Measurements from ENCODE around the gene PTPRN2. TPM values are rescaled to one million over a fixed set of nuclear protein-coding genes. Genes with fewer than 3 reads are reported as not detected.
"Not testable (repeated sequence)": the region's sequence is repeated elsewhere in the genome, so short reads cannot be mapped to it uniquely, and the experiment has no call there.

The PTPRN2 gene
- polyA plus RNA-seq, 4 donors: 7.4 to 9.6 (median 8.8) TPM

GRCh38 chr7:158523165-158523856, 64.3 kb downstream of the PTPRN2 start:
- DNase-seq (ENCODE audit: low read depth in 4 of 4, low spot score in 3 of 4): not testable (repeated sequence)

- DNase-seq (ENCODE audit: low read depth in 4 of 4, low spot score in 3 of 4): not testable (repeated sequence)
Observed at GRCh38 chr7:158521795-158522194, 65.8 kb downstream of the PTPRN2 start.

DNA sequence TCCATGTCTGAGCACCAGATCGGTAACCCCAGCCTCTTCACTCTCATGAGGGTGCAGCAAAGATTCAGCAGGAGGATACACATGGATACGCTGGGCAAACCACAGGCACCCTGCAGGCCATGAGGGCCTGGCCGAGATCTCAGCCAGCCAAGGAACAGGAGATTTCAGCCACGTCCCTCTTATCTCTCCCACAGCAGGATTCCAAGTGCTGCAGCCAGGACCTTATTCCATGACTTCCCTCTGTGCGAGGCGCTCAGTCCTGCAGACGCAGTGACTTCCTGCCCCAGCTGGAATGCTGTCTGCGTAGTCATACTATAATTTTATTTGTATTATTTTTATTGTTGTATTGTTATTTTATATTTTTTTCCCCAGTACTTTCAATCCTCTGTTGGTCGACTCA, 66.8 kb downstream of the PTPRN2 start:
- DNase-seq (ENCODE audit: low read depth in 4 of 4, low spot score in 3 of 4): no peak

- DNase-seq (ENCODE audit: low read depth in 4 of 4, low spot score in 3 of 4): no peak
Observed at GRCh38 chr7:158519633-158520174, 67.9 kb downstream of the PTPRN2 start.

DNA sequence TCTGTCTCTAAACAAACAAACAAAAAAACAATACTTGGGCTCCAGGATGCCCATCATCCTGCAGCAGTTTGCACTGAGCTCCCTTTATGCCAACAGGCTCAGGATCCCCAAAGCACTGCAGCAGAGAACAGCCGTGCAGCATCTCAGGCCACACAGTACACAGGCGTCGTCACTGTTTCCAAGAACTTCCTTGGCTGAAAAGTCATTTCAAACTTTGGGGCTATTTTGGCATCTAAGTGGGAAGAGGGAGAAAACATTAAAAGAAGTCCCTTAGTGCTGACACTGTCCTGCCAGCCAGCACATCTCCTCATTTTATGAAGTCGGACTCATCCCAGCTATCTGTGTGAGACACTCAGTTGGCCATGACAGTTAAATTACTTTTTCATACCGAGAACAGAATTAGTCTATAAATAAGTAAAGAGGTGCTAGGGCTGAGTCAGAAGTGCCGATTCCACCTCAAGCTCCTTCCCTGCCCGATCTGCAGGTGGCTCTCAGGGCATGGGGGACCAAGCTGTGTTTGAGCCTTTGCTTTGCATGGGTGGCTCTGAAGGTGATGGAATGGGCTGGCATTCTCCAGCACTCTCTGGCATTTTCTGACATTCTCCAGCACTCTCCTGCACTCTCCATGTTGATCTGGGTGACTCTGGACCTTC, 68.5 kb downstream of the PTPRN2 start:
- DNase-seq (ENCODE audit: low read depth in 4 of 4, low spot score in 3 of 4): no peak

DNA sequence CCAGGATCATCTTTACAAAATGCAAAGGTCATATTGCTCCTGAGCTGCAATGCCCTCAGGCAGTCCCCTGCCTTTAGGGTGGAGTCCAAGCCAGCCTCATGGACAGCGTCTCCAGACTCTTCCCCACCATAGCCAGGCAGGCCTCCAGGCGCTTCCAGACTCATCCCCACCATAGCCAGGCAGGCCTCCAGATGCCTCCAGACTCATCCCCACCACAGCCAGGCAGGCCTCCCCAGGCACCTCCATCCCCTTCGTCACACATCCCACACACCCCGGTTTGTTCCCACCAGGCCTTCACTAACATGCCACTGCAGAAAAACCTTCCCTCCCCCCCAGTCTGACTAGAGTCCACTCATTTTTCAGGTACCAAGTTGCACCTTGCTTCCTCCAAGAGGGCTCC, 70.1 kb downstream of the PTPRN2 start:
- DNase-seq (ENCODE audit: low read depth in 4 of 4, low spot score in 3 of 4): no peak

GRCh38 chr7:158517072-158517471, 70.6 kb downstream of the PTPRN2 start:
- DNase-seq (ENCODE audit: low read depth in 4 of 4, low spot score in 3 of 4): no peak

GRCh38 chr7:158516524-158516923, 71.1 kb downstream of the PTPRN2 start:
- DNase-seq (ENCODE audit: low read depth in 4 of 4, low spot score in 3 of 4): no peak

DNA sequence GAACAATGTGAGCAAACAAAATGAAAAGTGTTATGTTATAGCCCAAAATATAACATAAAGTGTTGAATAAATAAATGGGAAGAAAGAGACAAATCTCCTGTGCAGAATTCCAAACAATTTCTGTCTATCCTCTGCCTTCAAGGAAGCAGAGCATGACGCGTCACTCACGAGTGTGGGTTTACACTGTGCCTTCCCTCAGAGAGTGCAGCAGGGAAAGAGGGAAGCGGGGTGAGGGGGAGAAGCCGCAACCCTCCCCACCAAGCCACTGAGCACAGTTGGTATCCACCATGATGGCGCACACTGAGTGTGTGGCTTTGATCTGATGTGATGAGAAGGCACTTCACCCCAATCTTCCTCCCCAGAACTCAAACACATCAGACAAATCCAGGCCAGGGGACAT, 74.8 kb downstream of the PTPRN2 start:
- no peak for DNase-seq (ENCODE audit: low read depth in 4 of 4, low spot score in 3 of 4)

- no peak for DNase-seq (ENCODE audit: low read depth in 4 of 4, low spot score in 3 of 4)
Observed at GRCh38 chr7:158512042-158512441, 75.6 kb downstream of the PTPRN2 start.

DNA sequence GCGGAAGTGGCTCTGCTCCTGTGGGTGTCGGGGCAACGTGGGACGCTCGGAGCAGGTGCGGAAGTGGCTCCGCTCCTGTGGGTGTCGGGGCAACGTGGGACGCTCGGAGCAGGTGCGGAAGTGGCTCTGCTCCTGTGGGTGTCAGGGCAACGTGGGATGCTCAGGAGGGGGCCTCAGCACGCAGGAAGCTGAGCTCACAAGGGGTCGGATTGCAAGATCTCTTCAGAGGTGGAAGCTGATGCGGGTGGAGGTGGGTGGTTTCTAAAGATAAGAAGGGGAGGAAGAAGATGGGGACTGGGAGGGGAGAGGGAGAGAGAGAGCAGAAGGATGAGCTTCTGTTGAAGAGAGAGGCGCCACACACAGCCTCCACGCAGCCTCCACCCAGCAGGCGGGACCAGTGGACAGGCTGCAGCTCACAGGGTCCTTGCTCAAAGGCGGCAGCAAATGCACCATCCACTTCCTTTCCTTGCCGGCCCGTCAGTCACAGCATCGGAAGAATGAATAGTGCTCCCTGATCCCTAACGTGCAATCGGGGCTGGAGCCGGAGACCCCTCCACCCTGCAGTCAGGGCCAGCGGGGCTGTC, 78.7 kb downstream of the PTPRN2 start:
- no peak for DNase-seq (ENCODE audit: low read depth in 4 of 4, low spot score in 3 of 4)

GRCh38 chr7:158508321-158508720, 79.3 kb downstream of the PTPRN2 start:
- DNase-seq (ENCODE audit: low read depth in 4 of 4, low spot score in 3 of 4): not testable (repeated sequence)

DNA sequence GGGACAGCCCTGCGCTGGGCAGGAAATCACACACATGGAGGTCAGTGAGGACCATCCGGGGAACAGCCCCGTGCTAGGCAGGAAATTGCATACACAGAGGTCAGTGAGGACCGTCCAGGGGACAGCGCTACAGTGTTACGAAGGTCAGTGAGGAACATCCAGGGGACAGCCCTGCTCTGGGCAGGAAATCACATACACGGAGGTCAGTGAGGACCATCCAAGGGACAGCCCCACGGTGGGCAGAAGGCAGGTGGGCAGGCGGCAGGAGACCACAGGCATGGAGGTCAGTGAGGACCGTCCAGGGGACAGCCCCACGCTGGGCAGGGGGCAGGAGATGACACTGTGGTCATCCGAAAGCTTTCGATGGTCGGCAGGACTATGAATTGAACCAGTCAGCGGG, 79.7 kb downstream of the PTPRN2 start:
- no peak for DNase-seq (ENCODE audit: low read depth in 4 of 4, low spot score in 3 of 4)

GRCh38 chr7:158507175-158507574, 80.4 kb downstream of the PTPRN2 start:
- not testable (repeated sequence) for DNase-seq (ENCODE audit: low read depth in 4 of 4, low spot score in 3 of 4)

DNA sequence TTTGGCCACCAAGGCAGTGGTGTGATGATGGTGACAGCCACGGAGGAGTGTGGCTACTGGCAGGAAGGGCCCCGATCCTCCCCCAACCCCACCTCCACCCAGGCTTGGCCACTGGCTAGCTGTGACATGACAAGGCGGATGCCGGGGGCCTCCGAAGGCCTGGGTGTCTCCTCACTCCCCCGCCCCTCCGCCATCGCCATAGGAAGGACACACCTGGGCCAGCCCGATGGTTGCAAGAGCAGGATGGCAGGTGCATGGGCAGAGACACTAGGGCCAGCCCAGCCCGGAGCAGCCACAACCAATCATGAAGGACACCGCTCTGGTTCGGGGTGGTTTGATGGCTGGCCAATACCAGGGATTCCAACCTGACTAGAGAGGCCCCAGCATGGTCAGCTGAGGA, 81.0 kb downstream of the PTPRN2 start:
- no peak for DNase-seq (ENCODE audit: low read depth in 4 of 4, low spot score in 3 of 4)

- DNase-seq (ENCODE audit: low read depth in 4 of 4, low spot score in 3 of 4): no peak
Observed at GRCh38 chr7:158505683-158506082, 81.9 kb downstream of the PTPRN2 start.

GRCh38 chr7:158502068-158502750, 85.4 kb downstream of the PTPRN2 start:
- DNase-seq (ENCODE audit: low read depth in 4 of 4, low spot score in 3 of 4): no peak

- DNase-seq (ENCODE audit: low read depth in 4 of 4, low spot score in 3 of 4): no peak
Observed at GRCh38 chr7:158501393-158502067, 86.1 kb downstream of the PTPRN2 start.

DNA sequence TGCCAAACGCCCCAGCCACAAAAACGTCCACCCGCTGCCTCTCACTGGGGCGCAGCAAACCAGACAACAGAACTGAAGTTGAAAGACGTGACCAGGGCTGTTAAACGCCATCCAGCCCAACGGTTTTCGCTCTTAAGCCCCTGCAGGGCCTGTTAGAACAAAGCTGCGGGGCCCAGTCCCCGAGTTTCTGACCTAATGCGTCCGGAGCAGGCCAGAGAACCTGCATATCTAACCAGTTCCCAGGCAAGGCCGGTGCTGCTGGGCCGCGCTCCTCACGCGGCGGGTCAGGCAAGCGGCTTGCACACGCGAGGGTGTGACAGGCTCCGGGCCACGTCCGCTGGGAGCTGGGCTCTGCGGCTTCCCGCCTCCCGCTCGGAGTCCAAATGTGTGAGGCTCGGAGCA, 87.0 kb downstream of the PTPRN2 start:
- DNase-seq (ENCODE audit: low read depth in 4 of 4, low spot score in 3 of 4): no peak

DNA sequence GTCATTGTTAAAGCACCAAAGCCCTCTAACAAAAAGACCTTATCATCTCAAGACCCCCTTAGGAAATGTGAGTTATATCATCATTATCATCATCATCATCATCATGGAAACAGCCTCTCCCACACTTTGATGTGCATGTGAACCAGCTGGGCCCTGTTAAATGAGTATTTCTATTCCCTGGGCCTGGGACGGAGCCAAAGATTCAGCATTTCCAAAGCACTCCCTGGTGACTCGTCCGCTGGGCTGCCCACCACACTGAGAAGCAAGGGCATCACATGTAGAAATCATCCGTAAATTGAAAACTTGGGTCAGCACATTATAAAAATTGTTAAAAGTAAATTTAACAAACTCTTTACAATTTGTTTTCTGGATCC, 88.6 kb downstream of the PTPRN2 start:
- DNase-seq (ENCODE audit: low read depth in 4 of 4, low spot score in 3 of 4): no peak

Measured in right renal pelvis (tissue), 4 donors.